ENCODE results near the gene RAB6B. TPM values are rescaled to one million over a fixed set of nuclear protein-coding genes. Genes with fewer than 3 reads are reported as not detected.

The RAB6B gene
- total and polyA plus RNA-seq, 2 of the 4 experiments (the other 2 are of a cell fraction), result 0.18 to 1.2 TPM

GRCh38 chr3:133840055-133840737, 55.5 kb downstream of the RAB6B start:
- Histone ChIP-seq H3K9ac (ENCODE audit: low read depth, low read length) (no peak overlapping the region), H3K4me2 (ENCODE audit: low read depth, low read length) (no peak overlapping the region), H3K27ac (ENCODE audit: insufficient read depth, low read length) (no peak overlapping the region), H3K27me3 (ENCODE audit: control insufficient read depth, insufficient read depth, low read length) (peaks cover 4% of the 10 kb centered on the region; the same call in 1 of the 2 replicates), H3K4me3 (ENCODE audit: insufficient read depth, low read depth, low read length) (no peak overlapping the region), H4K5ac (ENCODE audit: low read depth, low read length) (no peak overlapping the region), H3K4ac (ENCODE audit: low read depth, low read length) (no peak overlapping the region), H4K20me1 (ENCODE audit: insufficient read depth, low read length) (no peaks in the 10 kb centered on the region; the same call in 1 of the 2 replicates), H3K79me1 (ENCODE audit: low read depth in 1 of 2, low read length in 2 of 2) (no peaks in the 10 kb centered on the region), H3K14ac (replicated peaks; ENCODE audit: low read depth, low read length) (no peak overlapping the region), H4K8ac (ENCODE audit: low read depth in 2 of 2, low read length in 2 of 2) (no peak overlapping the region), H2BK15ac (ENCODE audit: low read depth, low read length) (no peak overlapping the region), H2AK9ac (replicated peaks; ENCODE audit: low read depth, low read length, poor library complexity) (no peak overlapping the region), H3K9me1 (ENCODE audit: insufficient read depth, low read length) (no peaks in the 10 kb centered on the region), H3K23ac (ENCODE audit: low read depth, low read length) (no peak overlapping the region), H2BK5ac (ENCODE audit: low read depth, low read length, poor library complexity, severe bottlenecking) (no peak overlapping the region), H3K36me3 (ENCODE audit: control insufficient read depth, insufficient read depth, low read length) (no peaks in the 10 kb centered on the region), H2BK20ac (ENCODE audit: low read depth, low read length) (no peak overlapping the region), H2AFZ (replicated peaks; ENCODE audit: low read length, poor library complexity) (no peak overlapping the region), H3K4me1 (ENCODE audit: control insufficient read depth, insufficient read depth, low read length) (no peaks in the 10 kb centered on the region; the same call in 1 of the 2 replicates), H2AK5ac (ENCODE audit: low read depth, low read length) (no peak overlapping the region), H4K91ac (ENCODE audit: insufficient read depth, low read depth, low read length) (no peak overlapping the region), H3K18ac (ENCODE audit: low read depth, low read length) (no peak overlapping the region), H3K56ac (ENCODE audit: extremely low read depth, insufficient read depth, low read length) (no peak overlapping the region), H3K9me3 (ENCODE audit: control insufficient read depth, insufficient read depth, low read length) (no peaks in the 10 kb centered on the region), H2BK120ac (ENCODE audit: low read depth, low read length) (no peak overlapping the region)
- dilution Hi-C loops (cut with HindIII; ENCODE audit: low sequenced_read_pairs, unreplicated experiment) (no loop called here), in situ Hi-C loops (cut with MboI; ENCODE audit: low sequenced_read_pairs) (no loop called here), intact Hi-C loops (cut with micrococcal nuclease) (no loop called here)
- DNase-seq (no peak), ATAC-seq (ENCODE audit: low read depth) (no peak)
- no peak for TF ChIP-seq CEBPB (IDR thresholded peaks at IDR 0.05; ENCODE audit: low read depth, low read length)
- TF ChIP-seq CTCF (conservative IDR thresholded peaks at IDR 0.05; ENCODE audit: low read depth, low read length), result no peak
- TF ChIP-seq MXI1 (IDR thresholded peaks at IDR 0.05; ENCODE audit: borderline replicate concordance, low read depth, low read length), result no peak
- TF ChIP-seq RFX5 (IDR thresholded peaks at IDR 0.05; ENCODE audit: low read depth, low read length), result no peak
- no peak for TF ChIP-seq RCOR1 (IDR thresholded peaks at IDR 0.05; ENCODE audit: insufficient replicate concordance, low read length)
- TF ChIP-seq BHLHE40 (IDR thresholded peaks at IDR 0.05; ENCODE audit: low read depth, low read length), result no peak
- no peak for TF ChIP-seq RAD21 (IDR thresholded peaks at IDR 0.05; ENCODE audit: low read length)
- TF ChIP-seq FOS (IDR thresholded peaks at IDR 0.05; ENCODE audit: low read depth, low read length), result no peak
- TF ChIP-seq NFE2L2 (IDR thresholded peaks at IDR 0.05; ENCODE audit: low read depth, low read length), result no peak
- no peak for TF ChIP-seq USF2 (IDR thresholded peaks at IDR 0.05; ENCODE audit: low read depth, low read length)
- BruUV-seq (replicated peaks), result no TSS peak
- POLR2A ChIA-PET (ENCODE audit: unreplicated experiment), result no interaction called here
- CTCF ChIA-PET, result no interaction called here
- WGBS, 2 experiments (ENCODE audit: extremely low coverage in 2 of 2, insufficient read length in 1 of 2), result no CpG with 5 or more reads among the region's 9 CpGs
